Effector memory CD4-positive, alpha-beta T cell (primary cell): ENCODE results near the gene DGCR2.
"Not testable (repeated sequence)": the region's sequence is repeated elsewhere in the genome, so short reads cannot be mapped to it uniquely, and the experiment has no call there.

ENCODE experiments used
- DNase-seq, 3 donors: peaks; one replicate each; pipeline ENCODE4 v3.0.0-alpha.2; 2020
- H3K27ac ChIP-seq: 2 replicates; pipeline ENCODE4 v1.7.0; 2013; ENCODE audit warnings: mild to moderate bottlenecking, low read length, moderate library complexity; ENCODE audit not compliant: insufficient read depth, poor library complexity, severe bottlenecking
- H3K27me3 ChIP-seq: replicated peaks from 2 replicates; pipeline ENCODE4 v1.7.0; 2013; ENCODE audit warnings: mild to moderate bottlenecking, low read length; ENCODE audit not compliant: insufficient read depth, control insufficient read depth, poor library complexity, severe bottlenecking
- H3K36me3 ChIP-seq: 2 replicates; pipeline ENCODE4 v1.7.0; 2013; ENCODE audit warnings: mild to moderate bottlenecking, low read length, moderate library complexity; ENCODE audit not compliant: control insufficient read depth, insufficient read depth
- H3K4me1 ChIP-seq: 2 replicates; pipeline ENCODE4 v1.7.0; 2013; ENCODE audit warnings: low read length, mild to moderate bottlenecking; ENCODE audit not compliant: control insufficient read depth, insufficient read depth, poor library complexity, severe bottlenecking
- H3K4me3 ChIP-seq: 2 replicates; pipeline ENCODE4 v1.7.0; 2013; ENCODE audit warnings: low read length, low read depth, mild to moderate bottlenecking; ENCODE audit not compliant: insufficient read depth, poor library complexity, severe bottlenecking
- H3K9me3 ChIP-seq: 2 replicates; pipeline ENCODE4 v1.7.0; 2013; ENCODE audit warnings: mild to moderate bottlenecking, low read length, moderate library complexity; ENCODE audit not compliant: control insufficient read depth

The DGCR2 gene

GRCh38 chr22:19037282-19038163, 84.7 kb downstream of the DGCR2 start:
- Histone ChIP-seq H3K9me3 (no peaks in the 10 kb centered on the region), H3K4me1 (no peaks in the 10 kb centered on the region), H3K36me3 (peaks cover 40% of the 10 kb centered on the region), H3K4me3 (no peak overlapping the region), H3K27me3 (no peaks in the 10 kb centered on the region), H3K27ac (no peak overlapping the region)
- no peak for DNase-seq

- Histone ChIP-seq H3K27ac (no peak overlapping the region), H3K4me3 (no peak overlapping the region), H3K4me1 (no peaks in the 10 kb centered on the region), H3K27me3 (no peaks in the 10 kb centered on the region), H3K9me3 (no peaks in the 10 kb centered on the region), H3K36me3 (peaks cover 32% of the 10 kb centered on the region)
- DNase-seq: no peak
These were observed 85.5 kb downstream of the DGCR2 start for GRCh38 chr22:19036523-19037273.

- Histone ChIP-seq H3K27me3 (no peaks in the 10 kb centered on the region), H3K27ac (no peak overlapping the region), H3K9me3 (no peaks in the 10 kb centered on the region), H3K4me3 (no peak overlapping the region), H3K36me3 (peaks cover 26% of the 10 kb centered on the region), H3K4me1 (no peaks in the 10 kb centered on the region)
- DNase-seq: no peak
These were observed 86.0 kb downstream of the DGCR2 start for GRCh38 chr22:19036229-19036522.

- no peak overlapping the region for H3K27ac ChIP-seq
- H3K4me3 ChIP-seq: no peak overlapping the region
- no peaks in the 10 kb centered on the region for H3K27me3 ChIP-seq
- no peak for DNase-seq
- H3K9me3 ChIP-seq: no peaks in the 10 kb centered on the region
- H3K36me3 ChIP-seq: peaks cover 22% of the 10 kb centered on the region
- no peaks in the 10 kb centered on the region for H3K4me1 ChIP-seq
These were observed 86.6 kb downstream of the DGCR2 start for GRCh38 chr22:19035474-19036228.

- not testable (repeated sequence) for H3K4me1 ChIP-seq, H3K27ac ChIP-seq, DNase-seq, H3K4me3 ChIP-seq, H3K9me3 ChIP-seq, H3K27me3 ChIP-seq
- H3K36me3 ChIP-seq: peaks cover 17% of the 10 kb centered on the region
These were observed 87.1 kb downstream of the DGCR2 start for GRCh38 chr22:19035126-19035473.

GRCh38 chr22:19034724-19035120, 87.5 kb downstream of the DGCR2 start:
- H3K9me3 ChIP-seq, H3K4me1 ChIP-seq, H3K27ac ChIP-seq, H3K4me3 ChIP-seq, H3K27me3 ChIP-seq, DNase-seq: not testable (repeated sequence)
- peaks cover 13% of the 10 kb centered on the region for H3K36me3 ChIP-seq

GRCh38 chr22:19034031-19034723, 88.0 kb downstream of the DGCR2 start:
- not testable (repeated sequence) for H3K36me3 ChIP-seq, H3K27ac ChIP-seq, DNase-seq, H3K9me3 ChIP-seq, H3K4me1 ChIP-seq, H3K4me3 ChIP-seq, H3K27me3 ChIP-seq

- not testable (repeated sequence) for H3K27me3 ChIP-seq, H3K4me1 ChIP-seq, H3K4me3 ChIP-seq, H3K36me3 ChIP-seq, H3K27ac ChIP-seq, H3K9me3 ChIP-seq, DNase-seq
These were observed 88.7 kb downstream of the DGCR2 start for GRCh38 chr22:19033568-19033905.

GRCh38 chr22:19032898-19033567, 89.2 kb downstream of the DGCR2 start:
- not testable (repeated sequence) for H3K27me3 ChIP-seq, H3K9me3 ChIP-seq, H3K4me3 ChIP-seq, H3K4me1 ChIP-seq, DNase-seq, H3K36me3 ChIP-seq, H3K27ac ChIP-seq
